Right renal pelvis (tissue), 4 donors: Measurements from ENCODE around the gene THRA. TPM values are rescaled to one million over a fixed set of nuclear protein-coding genes. Genes with fewer than 3 reads are reported as not detected.
"Not testable (repeated sequence)": the region's sequence is repeated elsewhere in the genome, so short reads cannot be mapped to it uniquely, and the experiment has no call there.

Source experiments
- DNase-seq, 4 donors: peaks; one replicate each; pipeline ENCODE4 v3.0.0-alpha.2; 2013; ENCODE audit warnings: low read depth in 4 of 4, low spot score in 3 of 4, missing footprints in 1 of 4
- polyA plus RNA-seq, 4 donors: library from polyadenylated mRNA; unstranded; fragments of 120-200 nt; gene quantifications; one replicate each; pipeline ENCODE4 v1.2.1, GENCODE V29; 2013; ENCODE audit not compliant: insufficient read length in 4 of 4

THRA gene
- polyA plus RNA-seq, 4 donors = 51.1 to 56.7 (median 55.3) TPM

- no peak for DNase-seq
These were observed 76.8 kb downstream of the THRA start for GRCh38 chr17:40139566-40140058.

- DNase-seq = not testable (repeated sequence)
These were observed 80.4 kb downstream of the THRA start for GRCh38 chr17:40143166-40143565.

Other genes with a start within 250 kb of the THRA start
- gene IKZF3, start 198.7 kb upstream of the THRA start, polyA plus RNA-seq = under 1 TPM; 0.17 to 0.30 (median 0.22) TPM
- under 1 TPM in 1 of 4 donors, not detected in 3; 0.04 TPM for gene ZPBP2, start 194.8 kb upstream of the THRA start, polyA plus RNA-seq
- 10 to 100 TPM; 10.2 to 22.1 (median 11.2) TPM for gene GSDMB, start 144.3 kb upstream of the THRA start, polyA plus RNA-seq
- 100 to 1,000 TPM in 1 of 4 donors, 10 to 100 TPM in 3; 92.5 to 110 (median 98.6) TPM for gene ORMDL3, start 135.4 kb upstream of the THRA start, polyA plus RNA-seq
- gene LRRC3C, start 135.2 kb upstream of the THRA start, polyA plus RNA-seq = under 1 TPM in 1 of 4 donors, not detected in 3; 0.17 TPM
- gene GSDMA, start 100.0 kb upstream of the THRA start, polyA plus RNA-seq = 1 to 10 TPM in 3 of 4 donors, under 1 TPM in 1; 0.59 to 4.7 (median 2.4) TPM
- 100 to 1,000 TPM; 108 to 128 (median 115) TPM for gene PSMD3, start 82.2 kb upstream of the THRA start, polyA plus RNA-seq
- gene CSF3, start 47.5 kb upstream of the THRA start, polyA plus RNA-seq = not detected
- gene MED24, start 8.6 kb upstream of the THRA start, polyA plus RNA-seq = 100 to 1,000 TPM in 3 of 4 donors, 10 to 100 TPM in 1; 96.1 to 106 (median 103) TPM
- gene NR1D1, start 37.6 kb downstream of the THRA start, polyA plus RNA-seq = 1 to 10 TPM; 3.5 to 4.4 (median 4.1) TPM
- 100 to 1,000 TPM; 137 to 189 (median 172) TPM for gene MSL1, start 59.0 kb downstream of the THRA start, polyA plus RNA-seq
- 100 to 1,000 TPM in 3 of 4 donors, 10 to 100 TPM in 1; 94.8 to 113 (median 102) TPM for gene CASC3, start 77.6 kb downstream of the THRA start, polyA plus RNA-seq
- 10 to 100 TPM in 2 of 4 donors, 1 to 10 TPM in 2; 6.6 to 10.5 (median 9.6) TPM for gene RAPGEFL1, start 114.5 kb downstream of the THRA start, polyA plus RNA-seq
- gene WIPF2, start 156.3 kb downstream of the THRA start, polyA plus RNA-seq = 10 to 100 TPM; 29.4 to 32.0 (median 31.8) TPM
- 10 to 100 TPM; 21.9 to 24.5 (median 24.3) TPM for gene CDC6, start 224.9 kb downstream of the THRA start, polyA plus RNA-seq
- 10 to 100 TPM; 36.1 to 39.1 (median 38.5) TPM for gene RARA, start 246.2 kb downstream of the THRA start, polyA plus RNA-seq